IgD-negative memory B cell (primary cell): ENCODE measurements around the gene MADD. TPM values are rescaled to one million over a fixed set of nuclear protein-coding genes. Genes with fewer than 3 reads are reported as not detected.

Source experiments
- H3K27ac Mint-ChIP-seq, 3 donors: one replicate each; pipeline ENCODE4 v1.8.0; 2020 to 2022; ENCODE audit warnings: mild to moderate bottlenecking in 3 of 3, mixed read lengths in 3 of 3, moderate library complexity in 1 of 3
- H3K27me3 Mint-ChIP-seq: one replicate; pipeline ENCODE4 v1.8.0; 2021; ENCODE audit warnings: mixed read lengths
- H3K36me3 Mint-ChIP-seq: one replicate; pipeline ENCODE4 v1.8.0; 2020; ENCODE audit warnings: mild to moderate bottlenecking, mixed read lengths
- H3K4me1 Mint-ChIP-seq, 3 donors: one replicate each; pipeline ENCODE4 v1.8.0; 2020 to 2022; ENCODE audit warnings: mixed read lengths in 3 of 3, mild to moderate bottlenecking in 1 of 3
- H3K4me3 Mint-ChIP-seq, 4 donors: one replicate each; pipeline ENCODE4 v1.8.0; 2020 to 2022; ENCODE audit warnings: mild to moderate bottlenecking in 4 of 4, mixed read lengths in 4 of 4, moderate library complexity in 3 of 4
- H3K9me3 Mint-ChIP-seq, 3 donors: one replicate each; pipeline ENCODE4 v1.8.0; 2020 to 2021; ENCODE audit warnings: mixed read lengths in 3 of 3, mild to moderate bottlenecking in 1 of 3
- polyA plus RNA-seq: library from polyadenylated mRNA; unstranded; fragments of 300-500 nt; fragmentation: Illumina TruSeq; gene quantifications from one replicate; pipeline ENCODE4 v1.2.3, GENCODE V29; 2021

The MADD gene
- polyA plus RNA-seq, 1 donor from 2014 or later, result 17.5 TPM

DNA sequence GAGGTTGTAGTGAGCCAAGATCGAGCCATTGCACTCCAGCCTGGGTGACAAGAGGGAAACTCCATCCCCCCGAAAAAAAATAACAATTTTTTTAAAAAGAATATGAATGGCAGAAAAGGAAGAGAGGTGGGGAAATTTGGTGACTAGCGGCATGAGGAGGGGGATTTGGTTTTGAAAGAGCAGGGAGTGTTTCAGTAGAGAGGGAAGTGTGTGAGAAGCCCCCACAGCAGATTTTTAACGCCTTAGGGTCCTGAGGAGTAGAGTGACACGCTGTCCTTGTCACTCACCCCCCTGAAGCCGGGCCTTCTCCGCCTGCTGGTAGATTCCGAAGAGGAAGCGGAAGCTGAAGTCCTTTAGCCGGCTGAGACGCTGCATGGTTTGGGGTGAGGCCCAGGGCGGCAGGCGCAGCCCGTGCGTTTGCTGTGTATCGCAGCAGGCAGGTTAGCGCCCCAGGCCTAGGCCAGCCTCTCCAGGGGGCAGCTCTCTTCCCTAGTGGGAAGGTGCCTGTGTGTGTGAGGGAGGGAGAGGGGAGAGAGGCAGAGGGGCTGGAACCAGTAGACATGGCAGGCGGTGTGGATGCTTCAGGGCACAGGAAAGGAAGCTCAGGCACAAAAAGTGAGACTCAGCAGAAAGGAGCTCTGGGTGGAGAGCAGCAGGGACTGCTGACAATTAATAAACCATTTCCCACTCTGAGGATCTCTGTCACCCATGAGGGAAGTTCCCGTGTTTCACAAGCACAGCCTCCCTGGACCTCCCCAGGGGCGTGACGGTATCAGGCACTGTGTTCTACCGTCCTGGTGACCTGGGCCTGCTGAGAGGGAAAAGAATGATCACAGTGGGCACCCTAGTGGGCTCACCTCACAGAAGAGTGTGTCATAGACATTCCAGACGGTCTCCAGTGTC, 25.2 kb upstream of the MADD start:
- H3K4me1 Mint-ChIP-seq, result peaks cover 7 to 20% (median 15%) of the 10 kb centered on the region in 3 donors
- no peak overlapping the region for H3K27ac Mint-ChIP-seq
- H3K4me3 Mint-ChIP-seq, result peak overlapping the region in 1 of 4 donors; percentile 55
- no peaks in the 10 kb centered on the region for H3K27me3 Mint-ChIP-seq
- H3K9me3 Mint-ChIP-seq, result no peaks in the 10 kb centered on the region
- peaks cover 3% of the 10 kb centered on the region for H3K36me3 Mint-ChIP-seq

DNA sequence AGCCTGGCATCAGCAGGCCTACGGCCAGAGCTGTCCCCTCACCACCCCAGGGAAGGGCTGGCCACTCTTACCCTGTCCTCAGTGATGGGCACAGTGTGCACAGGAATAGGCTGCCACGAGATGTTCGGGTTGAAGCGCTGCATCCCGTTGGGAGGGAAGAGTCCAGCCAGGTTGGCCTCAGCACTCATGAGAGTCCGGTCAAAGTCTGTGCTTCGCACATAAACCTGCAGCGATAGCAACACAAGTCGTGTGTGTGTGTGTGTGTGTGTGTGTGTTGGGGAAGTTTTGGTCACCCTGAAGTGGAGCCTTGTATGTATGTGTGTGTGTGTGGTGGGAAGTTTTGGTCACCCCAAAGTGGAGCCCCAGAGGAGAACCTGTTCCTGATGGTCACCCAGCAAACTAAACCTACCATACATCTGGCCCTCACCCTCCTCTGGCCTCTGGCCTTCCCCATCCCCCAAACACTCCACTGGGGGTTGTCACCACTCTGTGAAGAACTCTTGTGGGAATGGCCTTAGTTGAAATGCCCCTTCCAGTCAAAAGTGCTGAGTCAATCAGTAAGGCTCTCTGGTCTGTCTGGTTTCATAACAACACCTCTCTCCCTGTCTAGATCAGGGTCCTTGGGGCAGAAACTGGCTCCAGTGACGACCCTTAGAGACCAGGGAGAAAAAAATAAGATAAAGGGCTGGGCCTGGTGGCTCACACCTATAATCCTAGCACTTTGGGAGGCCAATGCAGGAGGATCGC, 24.1 kb upstream of the MADD start:
- Mint-ChIP-seq H3K9me3 (no peaks in the 10 kb centered on the region), H3K36me3 (peaks cover 2% of the 10 kb centered on the region), H3K4me1 (peaks cover 7 to 20% (median 17%) of the 10 kb centered on the region in 3 donors), H3K4me3 (peak overlapping the region in 1 of 4 donors; percentile 76), H3K27ac (no peak overlapping the region), H3K27me3 (no peaks in the 10 kb centered on the region)

DNA sequence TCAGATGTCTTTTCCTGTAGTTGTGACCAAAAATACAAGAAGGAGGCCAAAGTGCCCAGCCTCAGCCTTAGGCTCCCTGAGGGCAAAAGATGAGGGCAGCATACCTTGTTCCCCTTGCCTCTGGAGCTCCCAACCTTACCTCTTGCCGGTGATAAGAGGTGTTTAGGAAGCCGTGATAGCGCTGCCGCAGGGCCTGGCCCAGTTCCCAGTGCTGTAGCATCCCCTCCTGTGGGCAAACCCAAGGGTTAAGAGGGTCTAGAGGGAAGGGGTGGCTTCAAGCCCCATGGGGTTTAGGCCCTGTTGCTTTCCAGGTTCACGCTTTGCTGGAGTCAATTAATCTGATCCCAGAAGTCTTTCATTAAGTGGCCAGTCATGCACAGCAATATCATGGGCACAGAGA, 22.4 kb upstream of the MADD start:
- Mint-ChIP-seq H3K4me1 (peaks cover 7 to 20% (median 15%) of the 10 kb centered on the region in 3 donors), H3K27me3 (no peaks in the 10 kb centered on the region), H3K9me3 (no peaks in the 10 kb centered on the region), H3K27ac (no peak overlapping the region), H3K4me3 (peak overlapping the region; percentile 79 to 100 (median 97)), H3K36me3 (no peaks in the 10 kb centered on the region)

- Mint-ChIP-seq H3K4me3 (peak overlapping the region; percentile 95 to 100 (median 100)), H3K27ac (peak overlapping the region; percentile 74 to 99 (median 98)), H3K27me3 (no peaks in the 10 kb centered on the region), H3K36me3 (no peaks in the 10 kb centered on the region), H3K4me1 (peaks cover 7 to 20% (median 15%) of the 10 kb centered on the region in 3 donors), H3K9me3 (no peaks in the 10 kb centered on the region)
Measured at GRCh38 chr11:47248304-47248663, 21.6 kb upstream of the MADD start.

- H3K27ac Mint-ChIP-seq, result peak within 1 kb of the TSS; percentile 74 to 99 (median 98)
- H3K27me3 Mint-ChIP-seq, result no peaks in the 10 kb centered on the region
- peaks cover 7 to 20% (median 15%) of the 10 kb centered on the region in 3 donors for H3K4me1 Mint-ChIP-seq
- peak within 1 kb of the TSS; percentile 95 to 100 (median 100) for H3K4me3 Mint-ChIP-seq
- no peaks in the 10 kb centered on the region for H3K9me3 Mint-ChIP-seq
- H3K36me3 Mint-ChIP-seq, result no peaks in the 10 kb centered on the region
Measured at GRCh38 chr11:47248664-47249377, 21.1 kb upstream of the MADD start, which contains the start of gene ACP2. Gene ACP2 (minus strand): TSS chr11:47248814. CDS start chr11:47248789, 25 bp downstream.

- H3K4me1 Mint-ChIP-seq, result peaks cover 7 to 20% (median 15%) of the 10 kb centered on the region in 3 donors
- no peaks in the 10 kb centered on the region for H3K36me3 Mint-ChIP-seq
- peak overlapping the region in 1 of 3 donors; percentile 99 for H3K27ac Mint-ChIP-seq
- no peaks in the 10 kb centered on the region for H3K27me3 Mint-ChIP-seq
- H3K9me3 Mint-ChIP-seq, result no peaks in the 10 kb centered on the region
- H3K4me3 Mint-ChIP-seq, result peak overlapping the region; percentile 95 to 100 (median 100)
Measured at GRCh38 chr11:47249378-47249715, 20.6 kb upstream of the MADD start.

GRCh38 chr11:47251751-47252150, 18.2 kb upstream of the MADD start:
- no peaks in the 10 kb centered on the region for H3K27me3 Mint-ChIP-seq
- no peaks in the 10 kb centered on the region for H3K36me3 Mint-ChIP-seq
- peaks cover 7 to 20% (median 15%) of the 10 kb centered on the region in 3 donors for H3K4me1 Mint-ChIP-seq
- no peaks in the 10 kb centered on the region for H3K9me3 Mint-ChIP-seq
- no peak overlapping the region for H3K27ac Mint-ChIP-seq
- peak overlapping the region in 1 of 4 donors; percentile 9 for H3K4me3 Mint-ChIP-seq

GRCh38 chr11:47253660-47254059, 16.3 kb upstream of the MADD start:
- H3K9me3 Mint-ChIP-seq, result no peaks in the 10 kb centered on the region
- no peaks in the 10 kb centered on the region for H3K36me3 Mint-ChIP-seq
- H3K27ac Mint-ChIP-seq, result peak overlapping the region in 1 of 3 donors; percentile 38
- H3K27me3 Mint-ChIP-seq, result no peaks in the 10 kb centered on the region
- H3K4me3 Mint-ChIP-seq, result peak overlapping the region in 1 of 4 donors; percentile 44
- H3K4me1 Mint-ChIP-seq, result peaks cover 3 to 11% (median 7%) of the 10 kb centered on the region in 3 donors

DNA sequence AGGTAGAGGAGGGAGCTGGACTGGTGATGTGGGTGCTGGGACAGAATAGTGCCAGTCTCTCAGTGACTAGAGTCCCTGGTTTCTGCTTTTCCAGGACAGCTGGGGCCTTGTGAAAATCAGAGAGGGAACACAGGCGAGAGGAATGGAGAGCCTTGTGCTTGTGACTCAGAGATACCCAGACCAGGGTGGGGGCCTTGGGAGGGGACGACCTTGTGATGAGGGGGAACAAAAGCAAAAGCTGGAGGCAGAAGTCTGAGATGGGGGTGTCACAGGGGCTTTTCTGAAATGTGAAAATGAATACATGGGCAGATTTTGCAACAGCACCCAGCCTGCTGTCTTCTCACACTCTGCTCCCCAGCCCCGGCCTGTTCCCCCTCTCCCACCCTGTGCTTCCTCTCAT, 15.5 kb upstream of the MADD start:
- H3K27ac Mint-ChIP-seq, result no peak overlapping the region
- no peaks in the 10 kb centered on the region for H3K27me3 Mint-ChIP-seq
- H3K36me3 Mint-ChIP-seq, result no peaks in the 10 kb centered on the region
- H3K4me1 Mint-ChIP-seq, result peaks cover 0 to 5% (median 4%) of the 10 kb centered on the region in 3 donors
- no peaks in the 10 kb centered on the region for H3K9me3 Mint-ChIP-seq
- H3K4me3 Mint-ChIP-seq, result no peak overlapping the region

- Mint-ChIP-seq H3K36me3 (no peaks in the 10 kb centered on the region), H3K27me3 (no peaks in the 10 kb centered on the region), H3K27ac (no peak overlapping the region), H3K9me3 (no peaks in the 10 kb centered on the region), H3K4me3 (no peak overlapping the region), H3K4me1 (peaks cover 0 to 2% (median 0%) of the 10 kb centered on the region in 3 donors)
Measured at GRCh38 chr11:47256374-47256773, 13.6 kb upstream of the MADD start.

GRCh38 chr11:47257177-47257516, 12.8 kb upstream of the MADD start:
- Mint-ChIP-seq H3K27me3 (no peaks in the 10 kb centered on the region), H3K27ac (no peak overlapping the region), H3K36me3 (no peaks in the 10 kb centered on the region), H3K4me1 (peaks cover 0 to 2% (median 0%) of the 10 kb centered on the region in 3 donors), H3K4me3 (no peak overlapping the region), H3K9me3 (no peaks in the 10 kb centered on the region)

DNA sequence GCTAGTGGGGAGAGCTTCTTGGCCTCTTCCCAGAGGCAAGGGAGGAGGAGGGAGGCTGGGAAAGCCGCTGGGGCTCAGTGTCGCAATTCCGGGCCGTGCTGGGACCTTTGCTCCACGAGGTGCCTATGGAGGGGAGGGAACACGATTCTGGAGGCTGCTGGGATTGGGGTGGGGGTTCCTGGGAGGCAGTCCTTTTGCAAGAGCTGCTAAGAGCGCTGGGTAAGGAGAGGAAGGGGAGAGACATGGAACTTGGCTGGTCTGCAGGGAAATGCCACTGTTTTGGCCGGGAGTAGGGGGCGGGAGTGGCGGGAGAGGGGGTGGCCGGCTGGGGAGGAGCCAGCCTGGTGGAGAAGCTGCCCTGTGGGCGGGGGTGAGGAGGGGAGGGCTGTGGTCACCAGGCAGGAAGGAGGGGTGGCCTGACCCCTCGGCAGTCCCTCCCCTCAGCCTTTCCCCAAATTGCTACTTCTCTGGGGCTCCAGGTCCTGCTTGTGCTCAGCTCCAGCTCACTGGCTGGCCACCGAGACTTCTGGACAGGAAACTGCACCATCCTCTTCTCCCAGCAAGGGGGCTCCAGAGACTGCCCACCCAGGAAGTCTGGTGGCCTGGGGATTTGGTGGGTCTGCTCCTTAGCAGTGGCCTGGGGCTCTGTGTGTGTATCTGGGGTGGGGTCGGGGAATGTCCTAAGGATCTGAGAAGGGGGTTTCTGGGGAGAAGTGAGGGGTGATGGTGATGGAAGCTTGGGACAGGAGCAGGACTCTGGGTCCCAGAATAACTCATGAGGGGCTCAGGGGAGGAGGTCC, 12.2 kb upstream of the MADD start, which contains the start of gene NR1H3:
TSS of gene NR1H3 (plus strand) at position 480 of the 800 bp plus-strand sequence. CDS start 1,221 bp downstream, outside the sequence.
- no peaks in the 10 kb centered on the region for H3K9me3 Mint-ChIP-seq
- peaks cover 0 to 2% (median 0%) of the 10 kb centered on the region in 3 donors for H3K4me1 Mint-ChIP-seq
- H3K36me3 Mint-ChIP-seq, result no peaks in the 10 kb centered on the region
- no peak within 1 kb of the TSS for H3K27ac Mint-ChIP-seq
- H3K4me3 Mint-ChIP-seq, result no peak within 1 kb of the TSS
- H3K27me3 Mint-ChIP-seq, result no peaks in the 10 kb centered on the region

GRCh38 chr11:47258317-47258902, 11.5 kb upstream of the MADD start:
- no peaks in the 10 kb centered on the region for H3K36me3 Mint-ChIP-seq
- no peaks in the 10 kb centered on the region for H3K9me3 Mint-ChIP-seq
- peaks cover 0 to 2% (median 0%) of the 10 kb centered on the region in 3 donors for H3K4me1 Mint-ChIP-seq
- no peaks in the 10 kb centered on the region for H3K27me3 Mint-ChIP-seq
- H3K4me3 Mint-ChIP-seq, result no peak overlapping the region
- no peak overlapping the region for H3K27ac Mint-ChIP-seq
